Endothelial cell of umbilical vein (primary cell): ENCODE measurements around the gene ZNF544.

ENCODE experiments used
- CTCF ChIP-seq, 2 donors: IDR thresholded peaks; 1 replicate in 1 of 2; 2 replicates in 1 of 2; pipeline ENCODE4 v1.5.1; 2011; ENCODE audit warnings: low read length in 2 of 2, mild to moderate bottlenecking in 2 of 2, moderate library complexity in 2 of 2, control low read depth in 1 of 2, inconsistent platforms in 1 of 2, low read depth in 1 of 2; ENCODE audit not compliant: insufficient read depth in 1 of 2; ENCODE audit errors: extremely low read depth in 1 of 2
- JUN ChIP-seq: IDR thresholded peaks from 2 replicates; pipeline ENCODE4 v1.6.1; 2011; ENCODE audit warnings: borderline replicate concordance, low read depth; ENCODE audit not compliant: insufficient read length, insufficient read depth
- POLR2AphosphoS5 ChIP-seq: IDR thresholded peaks from 2 replicates; pipeline ENCODE4 v1.6.1; 2012; ENCODE audit warnings: low read depth, mild to moderate bottlenecking, control low read depth, low read length, moderate library complexity; ENCODE audit not compliant: insufficient read depth

GRCh38 chr19:58262922-58263296 is 34.2 kb downstream of the ZNF544 start:
- no peak for TF ChIP-seq CTCF (IDR thresholded peaks at IDR 0.05; ENCODE audit: extremely low read depth in 1 of 2, insufficient read depth in 1 of 2, low read depth in 1 of 2, low read length in 2 of 2)
- no peak for TF ChIP-seq POLR2AphosphoS5
- TF ChIP-seq JUN, result no peak
